ENCODE measurements around the gene NUDT15.
"Not testable (repeated sequence)": the region's sequence is repeated elsewhere in the genome, so short reads cannot be mapped to it uniquely, and the experiment has no call there.

GRCh38 chr13:48059951-48060350 is 22.4 kb downstream of the NUDT15 start:
- not testable (repeated sequence) for TF ChIP-seq POLR2A (IDR thresholded peaks at IDR 0.05; ENCODE audit: low read depth); CTCF (IDR thresholded peaks at IDR 0.05); EP300 (IDR thresholded peaks at IDR 0.05); POLR2AphosphoS5 (IDR thresholded peaks at IDR 0.05)

All from esophagus muscularis mucosa (tissue), 4 donors.